HL-60 (cell line): ENCODE measurements around the gene CNR2.

ENCODE experiments used
- DNase-seq, 2 experiments: peaks; one replicate each; pipeline ENCODE4 v3.0.0-alpha.2; 2010 to 2020; ENCODE audit warnings: low read depth in 1 of 2, low spot score in 1 of 2
- H3K27ac ChIP-seq: fragments of 250-450 bp; sonication (Bioruptor Pico); replicated peaks from 2 replicates; pipeline ENCODE4 v1.5.1; 2020; ENCODE audit warnings: mild to moderate bottlenecking, moderate library complexity
- H3K27me3 ChIP-seq: fragments of 250-450 bp; sonication (Bioruptor Pico); 2 replicates; pipeline ENCODE4 v1.5.1; 2021; ENCODE audit warnings: mild to moderate bottlenecking, moderate library complexity; ENCODE audit not compliant: insufficient read depth, poor library complexity, severe bottlenecking
- H3K4me3 ChIP-seq: replicated peaks from 2 replicates; pipeline ENCODE4 v1.5.1; 2011; ENCODE audit warnings: mild to moderate bottlenecking, control low read depth, low read length; ENCODE audit not compliant: insufficient read depth
- GABPA ChIP-seq: IDR thresholded peaks from 2 replicates; pipeline ENCODE4 v1.6.1; 2012; ENCODE audit warnings: low read depth
- POLR2AphosphoS5 ChIP-seq: IDR thresholded peaks from 2 replicates; pipeline ENCODE4 v1.6.1; 2012; ENCODE audit warnings: low read depth
- SPI1 ChIP-seq: IDR thresholded peaks from 2 replicates; pipeline ENCODE4 v1.6.1; 2012; ENCODE audit warnings: low read depth, mild to moderate bottlenecking, borderline replicate concordance
- TF ChIP-seq, protein P1 (sequence below): IDR thresholded peaks from 2 replicates; pipeline ENCODE4 v1.6.1; 2012; ENCODE audit warnings: low read depth; ENCODE audit not compliant: insufficient replicate concordance
- TF ChIP-seq, protein P2 (sequence below): IDR thresholded peaks from one replicate; pipeline ENCODE4 v1.5.1; 2011; ENCODE audit warnings: low read length, control low read depth, inconsistent platforms; ENCODE audit not compliant: insufficient read depth

CNR2 gene

DNA sequence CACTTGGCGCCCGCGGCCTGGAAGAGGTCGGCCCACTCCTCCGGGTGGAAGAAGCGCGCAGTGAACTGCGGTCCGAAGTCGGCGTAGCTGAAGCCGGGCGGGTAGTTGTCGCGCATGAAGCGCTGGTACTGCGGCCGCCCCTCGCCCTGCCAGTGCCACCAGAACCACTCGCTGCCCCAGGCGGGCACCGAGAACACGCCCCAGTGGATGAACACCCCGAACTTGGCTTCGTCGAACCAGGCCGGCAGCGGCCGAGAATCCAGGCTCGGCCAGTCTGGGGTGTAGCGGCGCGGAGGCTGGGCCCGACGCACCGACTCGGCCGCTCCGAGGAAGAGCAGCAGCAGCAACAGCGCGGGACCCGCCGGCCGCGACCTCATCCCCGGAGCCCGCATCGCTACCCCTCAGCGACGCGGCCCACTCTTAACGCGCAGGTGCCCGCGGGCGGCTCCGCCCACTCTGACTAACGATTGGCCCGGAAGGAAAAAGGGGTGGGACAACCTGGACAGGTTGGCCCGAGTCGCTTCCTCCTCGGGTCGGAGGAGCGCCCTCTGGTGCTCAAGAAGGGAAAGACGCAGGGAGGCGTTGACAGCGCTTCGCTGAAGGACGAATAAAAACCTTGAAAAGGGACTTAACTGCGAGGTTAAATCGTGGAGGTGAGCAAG is 45.1 kb downstream of the CNR2 start, which contains the start of gene FUCA1:
TSS of gene FUCA1 (minus strand) at position 396 of the 662 bp plus-strand sequence. CDS start at position 392, 4 bp downstream.
- Histone ChIP-seq H3K4me3 (peak within 1 kb of the TSS; percentile 85), H3K27me3 (no peaks in the 10 kb centered on the region), H3K27ac (peak within 1 kb of the TSS; percentile 76)
- peak; percentile 93 to 94 for DNase-seq
- TF ChIP-seq, protein P1, sequence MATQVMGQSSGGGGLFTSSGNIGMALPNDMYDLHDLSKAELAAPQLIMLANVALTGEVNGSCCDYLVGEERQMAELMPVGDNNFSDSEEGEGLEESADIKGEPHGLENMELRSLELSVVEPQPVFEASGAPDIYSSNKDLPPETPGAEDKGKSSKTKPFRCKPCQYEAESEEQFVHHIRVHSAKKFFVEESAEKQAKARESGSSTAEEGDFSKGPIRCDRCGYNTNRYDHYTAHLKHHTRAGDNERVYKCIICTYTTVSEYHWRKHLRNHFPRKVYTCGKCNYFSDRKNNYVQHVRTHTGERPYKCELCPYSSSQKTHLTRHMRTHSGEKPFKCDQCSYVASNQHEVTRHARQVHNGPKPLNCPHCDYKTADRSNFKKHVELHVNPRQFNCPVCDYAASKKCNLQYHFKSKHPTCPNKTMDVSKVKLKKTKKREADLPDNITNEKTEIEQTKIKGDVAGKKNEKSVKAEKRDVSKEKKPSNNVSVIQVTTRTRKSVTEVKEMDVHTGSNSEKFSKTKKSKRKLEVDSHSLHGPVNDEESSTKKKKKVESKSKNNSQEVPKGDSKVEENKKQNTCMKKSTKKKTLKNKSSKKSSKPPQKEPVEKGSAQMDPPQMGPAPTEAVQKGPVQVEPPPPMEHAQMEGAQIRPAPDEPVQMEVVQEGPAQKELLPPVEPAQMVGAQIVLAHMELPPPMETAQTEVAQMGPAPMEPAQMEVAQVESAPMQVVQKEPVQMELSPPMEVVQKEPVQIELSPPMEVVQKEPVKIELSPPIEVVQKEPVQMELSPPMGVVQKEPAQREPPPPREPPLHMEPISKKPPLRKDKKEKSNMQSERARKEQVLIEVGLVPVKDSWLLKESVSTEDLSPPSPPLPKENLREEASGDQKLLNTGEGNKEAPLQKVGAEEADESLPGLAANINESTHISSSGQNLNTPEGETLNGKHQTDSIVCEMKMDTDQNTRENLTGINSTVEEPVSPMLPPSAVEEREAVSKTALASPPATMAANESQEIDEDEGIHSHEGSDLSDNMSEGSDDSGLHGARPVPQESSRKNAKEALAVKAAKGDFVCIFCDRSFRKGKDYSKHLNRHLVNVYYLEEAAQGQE = no peak
- TF ChIP-seq, protein P2, sequence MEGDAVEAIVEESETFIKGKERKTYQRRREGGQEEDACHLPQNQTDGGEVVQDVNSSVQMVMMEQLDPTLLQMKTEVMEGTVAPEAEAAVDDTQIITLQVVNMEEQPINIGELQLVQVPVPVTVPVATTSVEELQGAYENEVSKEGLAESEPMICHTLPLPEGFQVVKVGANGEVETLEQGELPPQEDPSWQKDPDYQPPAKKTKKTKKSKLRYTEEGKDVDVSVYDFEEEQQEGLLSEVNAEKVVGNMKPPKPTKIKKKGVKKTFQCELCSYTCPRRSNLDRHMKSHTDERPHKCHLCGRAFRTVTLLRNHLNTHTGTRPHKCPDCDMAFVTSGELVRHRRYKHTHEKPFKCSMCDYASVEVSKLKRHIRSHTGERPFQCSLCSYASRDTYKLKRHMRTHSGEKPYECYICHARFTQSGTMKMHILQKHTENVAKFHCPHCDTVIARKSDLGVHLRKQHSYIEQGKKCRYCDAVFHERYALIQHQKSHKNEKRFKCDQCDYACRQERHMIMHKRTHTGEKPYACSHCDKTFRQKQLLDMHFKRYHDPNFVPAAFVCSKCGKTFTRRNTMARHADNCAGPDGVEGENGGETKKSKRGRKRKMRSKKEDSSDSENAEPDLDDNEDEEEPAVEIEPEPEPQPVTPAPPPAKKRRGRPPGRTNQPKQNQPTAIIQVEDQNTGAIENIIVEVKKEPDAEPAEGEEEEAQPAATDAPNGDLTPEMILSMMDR = peak; percentile 98
- TF ChIP-seq POLR2AphosphoS5 (no peak), GABPA (no peak; the same call in 1 of the 2 replicates), SPI1 (peak; percentile 50; the same call in 1 of the 2 replicates)

DNA sequence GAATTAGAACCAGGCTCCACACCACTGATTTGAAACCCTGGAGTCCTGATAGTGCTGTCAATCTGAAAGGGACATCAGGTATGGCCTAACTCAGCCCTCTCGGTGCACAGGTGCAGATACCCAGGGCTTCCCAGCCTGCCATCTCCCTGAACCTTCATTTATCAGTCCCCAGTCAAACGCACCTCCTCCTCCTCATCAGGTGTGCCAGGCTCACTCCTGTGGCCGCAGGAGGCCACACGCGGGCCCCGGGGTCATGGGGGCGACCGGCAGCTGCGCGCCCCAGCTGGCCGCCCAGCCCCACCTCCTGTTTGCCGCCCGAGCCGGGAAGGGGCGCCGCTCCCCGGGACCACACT is 45.6 kb downstream of the CNR2 start:
- H3K27me3 ChIP-seq = no peaks in the 10 kb centered on the region
- TF ChIP-seq SPI1 = no peak
- peak overlapping the region; percentile 85 for H3K4me3 ChIP-seq
- no peak for DNase-seq
- H3K27ac ChIP-seq = peak overlapping the region; percentile 76

DNA sequence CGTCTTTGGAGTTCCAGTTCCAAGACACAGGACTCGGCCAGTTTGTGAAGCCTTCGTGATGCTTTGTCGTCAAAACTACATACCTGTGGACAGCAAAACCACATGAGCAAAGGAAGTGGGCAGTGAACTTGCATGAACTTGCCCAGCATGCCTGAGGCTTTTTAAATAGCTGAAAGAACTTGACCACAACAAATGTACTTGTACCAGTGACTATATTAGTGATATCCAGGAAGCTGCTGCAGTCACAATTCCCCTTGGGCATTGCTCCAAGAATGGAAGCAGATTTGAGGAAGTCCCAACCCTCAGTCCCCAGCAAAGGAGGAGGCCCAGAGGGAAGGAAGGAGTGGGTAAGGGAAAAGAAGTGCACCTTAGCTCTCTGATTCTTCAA is 47.6 kb downstream of the CNR2 start:
- no peaks in the 10 kb centered on the region for H3K27me3 ChIP-seq
- DNase-seq = peak in 1 of 2 experiments; percentile 30
- no peak overlapping the region for H3K4me3 ChIP-seq
- TF ChIP-seq, protein P1 = no peak
- TF ChIP-seq POLR2AphosphoS5 (no peak), GABPA (no peak), SPI1 (peak; percentile 73; the same call in 1 of the 2 replicates)
- TF ChIP-seq, protein P2 = no peak
- H3K27ac ChIP-seq = no peak overlapping the region; the same call in 1 of the 2 replicates

DNA sequence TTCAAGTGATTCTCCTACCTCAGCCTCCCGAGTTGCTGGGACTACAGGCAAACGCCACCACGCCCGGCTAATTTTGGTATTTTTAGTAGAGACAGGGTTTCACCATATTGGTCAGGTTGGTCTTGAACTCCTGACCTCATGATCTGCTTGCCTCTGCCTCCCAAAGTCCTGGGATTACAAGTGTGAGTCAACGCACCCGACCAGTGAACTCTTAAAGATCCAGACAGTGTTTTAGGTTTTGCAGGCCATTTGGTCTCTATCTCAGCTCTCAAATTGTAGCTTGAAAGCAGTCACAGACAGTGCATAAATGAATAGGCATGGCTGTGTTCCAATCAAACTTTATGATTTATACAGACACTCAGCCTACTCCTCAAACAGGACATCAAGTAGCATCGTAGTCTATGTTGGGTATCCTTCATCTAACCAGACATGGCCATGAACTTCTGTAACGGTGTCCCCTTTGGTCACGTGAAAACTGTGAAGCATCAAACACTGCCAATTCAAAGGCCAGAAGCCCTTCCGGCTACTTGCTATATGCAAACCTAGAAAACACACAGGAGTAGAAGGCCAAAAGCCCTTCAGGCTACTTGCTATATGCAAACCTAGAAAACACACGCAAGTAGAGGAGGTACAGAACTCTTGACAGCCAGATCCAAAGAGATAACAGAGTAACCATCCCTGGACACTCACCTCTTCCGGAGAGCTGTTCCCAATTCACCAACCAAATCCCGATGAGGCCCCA is 48.2 kb downstream of the CNR2 start:
- DNase-seq = no peak
- H3K27me3 ChIP-seq = no peaks in the 10 kb centered on the region
- no peak overlapping the region for H3K4me3 ChIP-seq
- no peak overlapping the region for H3K27ac ChIP-seq
- TF ChIP-seq POLR2AphosphoS5 (no peak), SPI1 (no peak), GABPA (no peak)
- TF ChIP-seq, protein P2 = no peak
- TF ChIP-seq, protein P1 = no peak
